GM18507 (cell line): Measurements from ENCODE around the gene KRTCAP3.
A peak's percentile ranks its signal among the peaks of the same experiment; 100 is the strongest.

ENCODE experiments used
- DNase-seq: peaks from one replicate; pipeline ENCODE4 v3.0.0; 2011; ENCODE audit warnings: low read depth; ENCODE audit not compliant: insufficient read length; ENCODE audit errors: extremely low spot score
- FAIRE-seq: peaks from 2 replicates; lab custom pipeline; 2011; peaks lifted over from hg19 to GRCh38; lab: Jason Lieb, UNC

KRTCAP3 gene

DNA sequence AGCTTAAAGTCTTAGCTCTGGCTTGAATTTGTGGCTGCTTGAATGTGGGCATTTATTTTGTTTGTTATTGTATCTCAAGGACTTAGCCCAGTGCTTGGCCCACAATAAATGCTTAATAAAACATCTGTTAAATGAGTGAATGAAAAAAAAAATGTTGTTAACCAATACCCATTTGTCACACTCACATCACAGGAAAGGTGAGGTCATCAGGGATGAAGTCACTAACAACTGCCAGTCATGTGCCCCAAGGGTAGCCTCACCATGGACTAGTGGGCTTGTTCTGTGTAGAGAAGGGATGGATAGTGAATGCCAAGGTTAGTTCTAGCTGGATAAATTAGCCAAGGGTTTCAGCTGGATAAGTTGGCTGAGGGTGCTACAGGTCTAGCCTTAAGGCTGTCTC is 10.8 kb upstream of the KRTCAP3 start:
- DNase-seq (no peak), FAIRE-seq (no peak)

DNA sequence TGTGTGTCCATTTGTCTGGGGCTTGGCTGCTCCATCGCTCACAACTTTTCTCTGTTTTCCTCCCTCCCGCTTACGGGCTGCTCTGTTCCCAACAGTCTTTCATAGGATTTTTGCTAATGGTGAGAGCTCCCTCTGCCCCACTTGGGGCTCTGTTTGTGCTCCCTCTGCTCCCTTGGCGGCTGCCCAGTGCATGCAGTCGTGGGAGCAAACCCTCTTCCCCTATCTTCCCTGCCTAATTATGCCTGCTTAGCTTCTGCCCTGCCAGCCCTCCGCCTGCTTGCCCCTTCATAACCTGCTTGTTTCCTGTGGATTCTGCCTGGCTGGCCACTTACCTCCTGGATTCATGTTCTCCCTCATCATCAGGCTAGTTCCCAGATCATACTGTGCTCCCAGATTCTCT is 6.6 kb upstream of the KRTCAP3 start:
- DNase-seq, result no peak
- FAIRE-seq, result no peak

DNA sequence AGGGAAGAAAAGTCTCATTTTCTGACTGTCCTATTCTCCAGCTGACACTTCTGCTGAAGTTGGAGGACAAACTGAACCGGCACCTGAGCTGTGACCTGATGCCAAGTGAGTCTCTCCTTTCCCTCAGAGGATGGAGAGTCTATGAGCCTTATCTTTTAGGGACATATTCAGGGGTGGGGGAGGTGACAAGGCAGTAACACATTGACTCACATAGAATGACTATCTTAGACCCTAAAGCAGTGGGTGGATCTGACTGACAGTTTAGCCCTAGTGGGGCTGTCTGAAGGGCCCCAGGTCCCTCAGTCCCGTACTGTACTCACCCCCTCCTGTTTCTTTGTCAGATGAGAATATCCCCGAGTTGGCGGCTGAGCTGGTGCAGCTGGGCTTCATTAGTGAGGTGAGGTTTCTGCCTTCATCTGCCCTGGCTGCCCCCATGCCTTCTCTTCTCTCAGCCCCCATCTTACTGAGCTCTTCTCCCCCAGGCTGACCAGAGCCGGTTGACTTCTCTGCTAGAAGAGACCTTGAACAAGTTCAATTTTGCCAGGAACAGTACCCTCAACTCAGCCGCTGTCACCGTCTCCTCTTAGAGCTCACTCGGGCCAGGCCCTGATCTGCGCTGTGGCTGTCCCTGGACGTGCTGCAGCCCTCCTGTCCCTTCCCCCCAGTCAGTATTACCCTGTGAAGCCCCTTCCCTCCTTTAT is 805 bp upstream of the KRTCAP3 start:
- FAIRE-seq, result no peak

DNA sequence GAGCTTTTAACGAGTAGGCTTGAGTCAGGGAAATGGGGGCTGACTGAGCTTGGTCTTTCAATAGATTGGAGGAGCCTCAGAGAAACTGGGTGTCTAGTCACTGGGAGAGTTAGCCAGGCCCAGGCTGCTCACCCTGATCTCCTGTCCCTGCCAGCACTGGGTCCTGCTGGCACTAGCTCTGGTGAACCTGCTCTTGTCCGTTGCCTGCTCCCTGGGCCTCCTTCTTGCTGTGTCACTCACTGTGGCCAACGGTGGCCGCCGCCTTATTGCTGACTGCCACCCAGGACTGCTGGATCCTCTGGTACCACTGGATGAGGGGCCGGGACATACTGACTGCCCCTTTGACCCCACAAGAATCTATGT is 720 bp downstream of the KRTCAP3 start:
- DNase-seq (no peak), FAIRE-seq (no peak)

More for the DNA sequence above, 805 bp upstream of the KRTCAP3 start:
- DNase-seq, result no peak

DNA sequence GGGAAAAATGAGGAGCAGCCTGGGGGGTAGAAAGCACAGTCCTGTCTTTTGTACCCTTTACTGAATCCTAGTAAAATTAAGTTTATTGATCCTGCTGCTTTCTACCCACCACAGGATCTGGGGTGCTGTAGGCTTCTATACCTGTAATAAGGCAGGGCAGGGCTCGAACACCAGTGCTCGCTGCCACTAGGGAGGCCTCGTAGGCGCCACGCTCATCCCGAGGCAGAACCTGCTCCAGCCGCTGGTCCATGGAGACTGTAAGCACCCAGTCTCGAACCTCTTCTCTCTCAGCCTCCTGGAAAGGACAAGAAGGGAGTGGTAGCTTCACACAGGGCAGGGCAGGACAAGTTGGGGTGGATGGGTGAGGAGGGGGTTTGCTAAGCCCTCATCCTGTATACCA is 3.0 kb downstream of the KRTCAP3 start:
- DNase-seq (no peak), FAIRE-seq (no peak)

DNA sequence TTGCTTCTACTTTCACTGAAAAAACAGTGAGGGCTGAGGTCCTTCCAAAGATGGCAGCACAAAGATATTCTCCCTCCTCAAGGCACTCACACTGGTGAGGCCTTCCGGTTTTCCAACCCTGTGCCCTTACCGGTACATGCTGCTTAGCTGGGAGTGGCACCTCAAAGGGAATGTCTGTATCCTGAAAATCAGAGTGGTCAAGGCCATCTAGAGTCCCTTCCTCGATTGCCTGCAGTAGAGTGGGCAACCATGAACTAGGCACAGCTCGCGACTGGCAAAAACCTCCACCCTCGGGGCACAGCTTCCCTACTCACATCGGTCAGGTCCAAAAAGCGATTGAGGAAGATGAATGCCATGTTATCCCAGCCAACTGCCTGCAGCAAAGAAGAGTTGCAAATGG is 3.4 kb downstream of the KRTCAP3 start:
- DNase-seq, result no peak
- FAIRE-seq, result no peak

DNA sequence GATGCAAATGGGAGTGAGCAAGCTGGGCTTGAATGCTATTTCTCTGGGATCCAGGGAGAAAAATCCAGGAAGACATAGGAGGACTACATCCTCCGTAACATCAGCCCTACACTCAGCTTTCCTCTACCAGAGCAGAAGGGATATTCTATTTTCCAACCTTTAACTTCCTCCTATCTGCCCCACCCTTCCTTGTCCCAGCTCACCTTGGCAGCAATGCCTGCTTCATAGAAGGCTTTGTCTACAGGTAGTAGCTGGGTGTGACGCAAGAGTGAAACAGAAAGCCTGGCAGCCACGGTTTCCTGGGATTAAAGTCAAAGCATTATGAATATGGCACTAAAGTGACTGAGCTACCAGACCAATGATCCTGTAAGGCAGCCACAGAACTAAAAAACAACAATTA is 3.9 kb downstream of the KRTCAP3 start:
- DNase-seq (no peak), FAIRE-seq (no peak)

DNA sequence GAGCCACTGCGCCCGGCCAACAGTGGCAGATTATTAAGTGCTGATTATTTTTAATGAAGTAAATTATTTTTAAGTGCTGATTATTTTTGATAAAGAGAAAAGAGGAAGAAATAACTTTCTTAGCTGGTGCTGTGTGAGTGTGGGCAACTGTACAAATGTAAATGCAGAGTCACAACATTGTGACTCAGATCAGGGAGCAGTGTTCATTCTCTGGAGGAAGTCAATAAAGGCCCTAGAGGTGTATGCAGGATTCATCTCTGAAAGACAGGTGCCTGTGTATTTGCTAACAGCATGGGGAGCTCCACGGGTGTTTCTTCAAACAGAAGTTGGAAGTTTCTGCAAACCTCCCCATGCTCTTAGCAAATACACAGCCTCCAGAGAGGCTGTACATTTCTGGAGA is 6.2 kb downstream of the KRTCAP3 start:
- DNase-seq (no peak), FAIRE-seq (no peak)

DNA sequence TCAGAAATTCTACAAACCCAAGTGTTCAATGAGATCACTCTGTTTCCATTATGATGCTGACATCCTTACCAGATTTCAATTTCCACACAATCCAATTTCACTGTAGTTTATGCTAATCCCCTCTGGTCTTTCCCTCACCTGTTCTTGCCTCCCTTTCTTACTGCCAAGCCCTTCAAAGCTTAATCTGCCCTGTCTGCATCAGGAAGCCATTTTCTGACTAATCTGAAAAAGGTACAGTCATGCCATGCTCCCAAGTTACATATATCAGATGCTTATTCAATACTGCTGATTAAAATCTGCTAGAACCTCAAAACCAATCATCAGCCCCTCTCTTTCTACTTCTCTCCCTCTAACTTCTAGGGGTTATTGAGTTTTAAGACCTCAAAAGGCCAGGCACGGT is 8.9 kb downstream of the KRTCAP3 start:
- no peak for DNase-seq
- no peak for FAIRE-seq

DNA sequence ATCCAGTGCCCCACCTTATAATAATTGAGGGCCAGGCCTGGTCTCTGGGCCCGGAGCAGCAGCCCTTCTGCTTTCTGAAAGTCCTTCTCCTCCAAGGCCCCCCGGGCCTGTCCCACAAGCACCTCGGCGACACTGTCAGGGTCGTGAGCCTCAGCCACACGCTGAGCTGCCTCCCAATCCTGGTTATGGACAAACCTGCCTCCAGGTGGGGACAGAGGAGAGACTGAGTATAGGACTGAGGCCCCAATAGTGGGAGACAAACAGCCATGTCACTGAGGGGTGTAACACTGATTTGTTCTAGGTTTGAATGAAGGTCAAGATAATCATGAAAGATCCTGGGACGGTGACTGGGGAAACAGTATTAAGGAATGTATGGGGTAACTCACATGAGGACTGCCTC is 11.8 kb downstream of the KRTCAP3 start:
- FAIRE-seq (no peak), DNase-seq (no peak)

DNA sequence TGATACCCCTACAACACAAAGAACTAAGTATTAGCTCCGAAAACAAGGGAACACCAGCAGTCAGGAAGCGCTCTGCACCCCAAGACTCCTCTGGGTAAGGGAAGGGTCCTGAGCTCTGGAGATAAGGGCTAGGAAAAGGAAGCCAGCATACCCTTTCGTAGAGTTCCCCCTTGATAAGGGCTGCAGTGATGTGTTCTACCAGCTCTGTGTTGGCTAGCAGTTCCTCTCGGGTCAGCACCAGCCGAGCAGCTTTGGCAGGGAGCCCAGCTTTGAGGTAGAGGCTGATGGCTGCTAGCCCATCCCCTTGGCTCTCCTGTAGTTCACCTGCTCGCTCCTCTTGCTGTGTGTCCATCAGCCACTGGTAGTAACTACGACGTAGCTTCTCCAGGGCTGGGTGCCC is 18.9 kb downstream of the KRTCAP3 start:
- no peak for DNase-seq
- no peak for FAIRE-seq

DNA sequence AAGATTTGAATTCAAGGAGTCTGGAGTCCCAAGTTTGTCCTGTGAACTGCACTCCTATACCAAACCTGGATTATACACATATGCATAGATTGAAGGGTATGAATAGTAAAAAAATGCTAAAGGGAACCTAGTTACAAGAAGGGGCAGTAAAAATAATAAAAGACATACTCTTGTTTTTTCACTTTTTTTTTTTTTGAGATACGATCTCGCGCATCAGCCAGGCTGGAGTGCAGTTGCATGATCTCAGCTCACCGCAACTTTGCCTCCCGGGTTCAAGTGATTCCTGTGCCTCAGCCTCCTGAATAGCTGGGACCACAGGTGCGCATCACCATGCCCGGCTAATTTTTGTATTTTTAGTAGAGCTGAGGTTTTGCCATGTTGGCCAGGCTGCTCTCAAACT is 22.3 kb downstream of the KRTCAP3 start:
- no peak for DNase-seq
- FAIRE-seq, result no peak

DNA sequence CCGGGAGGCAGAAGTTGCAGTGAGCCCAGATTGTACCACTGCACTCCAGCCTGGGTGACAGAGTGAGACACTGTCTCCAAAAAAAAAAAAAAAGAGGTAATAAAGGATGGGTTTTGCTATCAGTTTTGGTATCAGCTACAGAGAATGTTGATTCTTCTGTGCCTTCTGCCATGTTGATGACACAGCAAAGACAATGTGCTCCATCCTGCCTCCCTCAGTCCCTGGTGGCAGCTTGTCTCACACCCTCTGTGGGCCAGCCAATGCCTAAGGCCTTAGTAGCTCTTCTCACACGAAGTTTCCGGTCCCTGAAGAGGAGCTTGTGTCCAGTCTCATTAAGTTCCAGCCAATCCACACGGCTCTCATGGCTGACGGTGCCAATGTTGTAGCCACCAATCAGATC is 29.8 kb downstream of the KRTCAP3 start:
- no peak for FAIRE-seq
- DNase-seq, result no peak

DNA sequence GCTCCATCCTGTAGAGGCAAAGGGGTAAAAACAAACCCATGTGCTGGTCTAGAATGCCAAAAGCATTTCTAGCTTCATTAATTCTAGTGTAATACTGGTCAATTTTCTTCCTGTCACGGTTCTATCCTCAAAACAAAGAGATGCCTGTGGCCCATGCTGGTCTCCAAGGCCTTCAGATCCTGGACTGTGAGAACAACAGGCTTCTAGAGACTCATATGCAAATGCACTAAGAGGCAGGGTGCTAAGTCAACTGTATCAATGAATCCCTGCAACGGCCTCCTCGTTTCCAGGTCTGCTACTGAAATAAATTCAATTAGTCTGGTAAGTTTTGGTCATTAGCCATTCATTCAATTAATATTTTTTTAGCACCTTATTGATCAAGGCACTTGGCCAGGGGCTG is 43.3 kb downstream of the KRTCAP3 start:
- FAIRE-seq, result no peak
- DNase-seq, result no peak

DNA sequence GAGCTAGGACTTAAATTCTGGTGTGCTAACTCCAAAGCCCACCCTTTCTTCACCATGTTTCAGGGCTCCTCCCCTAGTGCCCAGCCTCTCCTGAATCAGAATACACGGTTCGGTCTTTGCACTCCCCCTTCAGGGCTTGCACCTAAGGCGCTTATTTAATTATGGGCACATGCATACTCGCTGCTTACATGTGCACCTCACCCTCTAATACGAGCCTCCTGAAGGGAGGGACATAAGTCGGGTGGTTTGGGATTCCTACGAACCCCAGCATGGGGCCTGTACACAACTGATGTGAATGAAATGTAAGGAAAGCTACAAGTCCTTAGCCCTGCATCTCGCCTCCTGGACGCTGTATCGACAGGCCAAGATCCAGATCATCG is 46.9 kb downstream of the KRTCAP3 start:
- FAIRE-seq, result no peak

DNA sequence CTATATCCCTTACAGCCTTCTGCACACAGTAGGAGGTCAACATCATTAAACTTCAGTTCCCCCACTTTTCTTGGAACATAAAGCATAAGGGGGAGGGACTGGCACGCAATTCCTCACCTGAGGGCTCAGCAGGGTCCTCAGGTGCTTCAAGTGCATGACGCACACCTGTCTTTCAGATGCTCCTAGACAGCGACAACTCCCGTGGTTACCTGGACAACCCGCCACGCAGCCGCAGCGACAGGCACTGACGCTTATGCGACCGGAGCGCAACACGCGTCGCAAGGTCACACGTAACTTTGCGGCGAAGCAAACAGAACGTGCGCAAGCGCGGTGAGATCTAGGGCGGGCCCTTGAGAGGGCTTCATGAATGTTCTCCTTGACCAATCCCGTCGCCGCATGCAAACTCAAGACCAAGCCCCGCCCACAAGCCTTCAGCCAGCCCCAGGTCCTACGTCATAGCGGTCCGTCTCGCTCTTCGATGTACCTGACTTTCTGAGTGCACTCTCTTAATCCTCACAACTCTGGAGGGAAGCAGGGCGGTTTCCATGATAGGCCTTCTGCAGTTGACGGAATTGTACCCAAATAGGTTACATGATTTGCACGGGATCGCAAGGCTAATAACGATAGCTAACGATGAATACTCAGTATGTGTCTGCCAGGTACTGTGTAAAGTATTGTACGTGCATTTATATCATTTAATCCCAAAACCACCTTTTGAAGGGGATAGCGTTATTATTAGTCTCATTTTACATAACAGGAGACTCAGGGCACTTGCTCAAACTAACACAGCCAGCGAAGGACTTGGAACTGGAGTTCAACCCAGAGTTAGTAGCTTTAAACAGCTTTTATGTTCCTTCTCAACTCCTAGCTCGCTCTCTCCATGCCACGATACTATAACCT is 47.6 kb downstream of the KRTCAP3 start, which contains the start of gene IFT172:
IFT172 (minus strand) TSS at position 246 of the 900 bp plus-strand sequence; CDS start at position 156, 90 bp downstream.
- peak; percentile 99 for FAIRE-seq
- DNase-seq, result peak; percentile 91

More for the DNA sequence above, 46.9 kb downstream of the KRTCAP3 start:
- DNase-seq, result no peak

DNA sequence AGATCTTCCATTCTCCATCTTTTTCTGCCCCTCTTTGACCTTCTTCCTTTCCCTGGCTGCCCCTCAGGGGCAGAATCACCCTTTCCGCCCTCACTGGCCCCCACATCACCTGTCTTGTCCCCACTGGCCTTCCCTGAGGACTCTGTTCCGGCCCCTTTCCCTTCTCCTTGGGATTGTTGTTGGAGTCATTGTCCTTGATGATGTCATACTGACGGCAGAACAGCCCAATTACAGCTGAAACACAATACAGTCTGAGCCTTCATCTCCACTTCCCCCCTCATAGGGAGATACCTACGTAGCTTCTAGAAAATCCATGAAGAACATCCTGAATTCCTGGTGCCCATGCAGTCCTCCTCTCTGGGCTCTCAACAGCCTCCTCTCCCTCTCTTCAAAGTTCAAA is 50.4 kb downstream of the KRTCAP3 start:
- DNase-seq (no peak), FAIRE-seq (no peak)

DNA sequence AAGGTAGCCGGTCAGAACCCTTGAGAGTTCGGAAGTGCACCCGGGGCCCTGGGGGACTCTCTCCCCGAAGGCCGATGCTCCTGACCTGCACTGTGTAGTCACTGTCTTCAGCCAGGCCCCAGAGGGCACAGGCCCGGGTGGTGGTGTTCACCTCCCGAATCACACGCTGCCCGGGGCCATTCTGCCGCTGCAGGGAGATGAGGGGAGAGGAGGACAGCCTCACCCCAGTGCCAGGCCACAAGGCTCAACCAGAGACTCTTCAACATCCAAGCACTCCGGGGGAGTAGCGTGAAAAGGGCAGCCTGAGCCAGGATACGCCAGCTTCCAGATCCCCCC is 51.7 kb downstream of the KRTCAP3 start:
- FAIRE-seq, result no peak
- DNase-seq, result no peak
